ENCODE results near the gene FBXL15. TPM values are rescaled to one million over a fixed set of nuclear protein-coding genes. Genes with fewer than 3 reads are reported as not detected.
A peak's percentile ranks its signal among the peaks of the same experiment; 100 is the strongest.

FBXL15 gene
- total and polyA plus RNA-seq, 2 of the 13 experiments (the other 11 are each of a cell fraction or from before 2014, with no cell fraction given): 4.3 to 8.3 TPM

DNA sequence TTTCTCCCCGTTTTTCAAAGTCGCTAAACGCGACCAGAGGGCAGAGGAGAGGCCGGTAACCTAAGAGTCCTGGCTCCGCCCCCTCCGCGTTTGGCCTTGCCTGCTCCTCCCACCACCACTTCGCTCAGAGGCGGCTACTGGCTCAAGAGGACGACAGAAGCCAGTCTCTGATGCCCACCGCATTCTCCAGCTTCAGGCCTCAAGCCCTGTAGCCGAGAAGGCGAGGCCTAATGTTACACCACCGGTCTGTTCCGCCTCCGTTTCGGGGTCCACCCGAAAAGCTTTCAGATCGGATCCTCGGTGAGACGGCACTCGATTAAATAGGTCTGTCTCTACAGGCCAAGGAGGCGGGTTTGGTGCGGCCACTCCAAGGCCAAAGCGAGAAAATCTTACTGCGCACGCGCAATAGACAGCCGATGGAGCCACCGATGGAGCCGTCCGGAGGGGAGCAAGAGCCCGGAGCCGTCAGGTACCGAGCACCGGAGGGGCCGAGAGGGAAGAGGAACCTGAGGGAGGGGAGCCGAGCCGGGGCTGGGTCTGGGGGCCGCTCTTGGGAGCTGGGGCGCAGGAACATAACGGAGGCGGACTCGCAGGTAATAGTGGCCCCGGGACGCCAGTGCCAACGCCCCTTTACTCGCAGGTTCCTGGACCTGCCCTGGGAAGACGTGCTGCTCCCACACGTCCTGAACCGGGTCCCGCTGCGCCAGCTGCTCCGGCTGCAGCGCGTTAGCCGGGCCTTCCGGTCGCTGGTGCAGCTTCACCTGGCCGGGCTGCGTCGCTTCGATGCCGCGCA, at the start of gene FBXL15 (continued):
- TF ChIP-seq ZNF569 (CRISPR knock-in tag; IDR thresholded peaks at IDR 0.05; ENCODE audit: borderline replicate concordance): no peak
- no peak for TF ChIP-seq SOX13 (IDR thresholded peaks at IDR 0.05)
- TF ChIP-seq SOX13 (CRISPR knock-in tag; conservative IDR thresholded peaks at IDR 0.05 in 1 of 2, IDR thresholded peaks at IDR 0.05 in 1 of 2): peak in 1 of 2 experiments; percentile 29; a peak in 1 of 4 replicates
- TF ChIP-seq ZNF772 (CRISPR knock-in tag; IDR thresholded peaks at IDR 0.05): 0 out of 2 replicates have a peak, but pooled peaks have one; percentile 61
- peak; percentile 4; the same call in 1 of the 2 replicates for TF ChIP-seq HOXA9 (CRISPR knock-in tag; IDR thresholded peaks at IDR 0.05; ENCODE audit: borderline replicate concordance)
- TF ChIP-seq, protein P1, sequence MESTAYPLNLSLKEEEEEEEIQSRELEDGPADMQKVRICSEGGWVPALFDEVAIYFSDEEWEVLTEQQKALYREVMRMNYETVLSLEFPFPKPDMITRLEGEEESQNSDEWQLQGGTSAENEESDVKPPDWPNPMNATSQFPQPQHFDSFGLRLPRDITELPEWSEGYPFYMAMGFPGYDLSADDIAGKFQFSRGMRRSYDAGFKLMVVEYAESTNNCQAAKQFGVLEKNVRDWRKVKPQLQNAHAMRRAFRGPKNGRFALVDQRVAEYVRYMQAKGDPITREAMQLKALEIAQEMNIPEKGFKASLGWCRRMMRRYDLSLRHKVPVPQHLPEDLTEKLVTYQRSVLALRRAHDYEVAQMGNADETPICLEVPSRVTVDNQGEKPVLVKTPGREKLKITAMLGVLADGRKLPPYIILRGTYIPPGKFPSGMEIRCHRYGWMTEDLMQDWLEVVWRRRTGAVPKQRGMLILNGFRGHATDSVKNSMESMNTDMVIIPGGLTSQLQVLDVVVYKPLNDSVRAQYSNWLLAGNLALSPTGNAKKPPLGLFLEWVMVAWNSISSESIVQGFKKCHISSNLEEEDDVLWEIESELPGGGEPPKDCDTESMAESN (CRISPR knock-in tag; conservative IDR thresholded peaks at IDR 0.05): peak; percentile 70
- TF ChIP-seq HNRNPUL1 (IDR thresholded peaks at IDR 0.05; ENCODE audit: low read depth, low read length): no peak
- peak; percentile 95 for TF ChIP-seq RFXAP (CRISPR knock-in tag; IDR thresholded peaks at IDR 0.05; ENCODE audit: borderline replicate concordance)
- TF ChIP-seq ZIK1 (CRISPR knock-in tag; IDR thresholded peaks at IDR 0.05; ENCODE audit: borderline replicate concordance, low read depth): no peak
- TF ChIP-seq ZNF747 (CRISPR knock-in tag; IDR thresholded peaks at IDR 0.05; ENCODE audit: borderline replicate concordance): no peak
- no peak for TF ChIP-seq ZNF775 (CRISPR knock-in tag; IDR thresholded peaks at IDR 0.05; ENCODE audit: borderline replicate concordance)
- peak; percentile 65 for TF ChIP-seq ZSCAN25 (CRISPR knock-in tag; IDR thresholded peaks at IDR 0.05)
- TF ChIP-seq ZNF143 (CRISPR knock-in tag; IDR thresholded peaks at IDR 0.05): peak; percentile 74
- TF ChIP-seq, protein P2, sequence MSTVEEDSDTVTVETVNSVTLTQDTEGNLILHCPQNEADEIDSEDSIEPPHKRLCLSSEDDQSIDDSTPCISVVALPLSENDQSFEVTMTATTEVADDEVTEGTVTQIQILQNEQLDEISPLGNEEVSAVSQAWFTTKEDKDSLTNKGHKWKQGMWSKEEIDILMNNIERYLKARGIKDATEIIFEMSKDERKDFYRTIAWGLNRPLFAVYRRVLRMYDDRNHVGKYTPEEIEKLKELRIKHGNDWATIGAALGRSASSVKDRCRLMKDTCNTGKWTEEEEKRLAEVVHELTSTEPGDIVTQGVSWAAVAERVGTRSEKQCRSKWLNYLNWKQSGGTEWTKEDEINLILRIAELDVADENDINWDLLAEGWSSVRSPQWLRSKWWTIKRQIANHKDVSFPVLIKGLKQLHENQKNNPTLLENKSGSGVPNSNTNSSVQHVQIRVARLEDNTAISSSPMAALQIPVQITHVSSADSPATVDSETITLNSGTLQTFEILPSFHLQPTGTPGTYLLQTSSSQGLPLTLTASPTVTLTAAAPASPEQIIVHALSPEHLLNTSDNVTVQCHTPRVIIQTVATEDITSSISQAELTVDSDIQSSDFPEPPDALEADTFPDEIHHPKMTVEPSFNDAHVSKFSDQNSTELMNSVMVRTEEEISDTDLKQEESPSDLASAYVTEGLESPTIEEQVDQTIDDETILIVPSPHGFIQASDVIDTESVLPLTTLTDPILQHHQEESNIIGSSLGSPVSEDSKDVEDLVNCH (CRISPR knock-in tag; IDR thresholded peaks at IDR 0.05): no peak
- peak; percentile 33; the same call in 1 of the 2 replicates for TF ChIP-seq RCOR2 (CRISPR knock-in tag; IDR thresholded peaks at IDR 0.05)
- no peak for TF ChIP-seq NFIC (IDR thresholded peaks at IDR 0.05; ENCODE audit: low read length)
- TF ChIP-seq ZNF274 (CRISPR knock-in tag; IDR thresholded peaks at IDR 0.05): 0 out of 2 replicates have a peak, but pooled peaks have one; percentile 14
- TF ChIP-seq, protein P3, sequence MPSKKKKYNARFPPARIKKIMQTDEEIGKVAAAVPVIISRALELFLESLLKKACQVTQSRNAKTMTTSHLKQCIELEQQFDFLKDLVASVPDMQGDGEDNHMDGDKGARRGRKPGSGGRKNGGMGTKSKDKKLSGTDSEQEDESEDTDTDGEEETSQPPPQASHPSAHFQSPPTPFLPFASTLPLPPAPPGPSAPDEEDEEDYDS (CRISPR knock-in tag; IDR thresholded peaks at IDR 0.05): peak; percentile 55; the same call in 1 of the 2 replicates
- peak; percentile 79 for TF ChIP-seq KMT2B (CRISPR knock-in tag; IDR thresholded peaks at IDR 0.05)
- TF ChIP-seq ZKSCAN8 (CRISPR knock-in tag; IDR thresholded peaks at IDR 0.05; ENCODE audit: borderline replicate concordance): 0 out of 2 replicates have a peak, but pooled peaks have one; percentile 17
- no peak for TF ChIP-seq ZKSCAN5 (CRISPR knock-in tag; IDR thresholded peaks at IDR 0.05)
- peak; percentile 95; the same call in 1 of the 2 replicates for TF ChIP-seq KDM3A (CRISPR knock-in tag; IDR thresholded peaks at IDR 0.05; ENCODE audit: low read depth)
- TF ChIP-seq TEAD3 (CRISPR knock-in tag; optimal IDR thresholded peaks at IDR 0.05; ENCODE audit: borderline replicate concordance): peak; percentile 31
- no peak for TF ChIP-seq RFX1 (IDR thresholded peaks at IDR 0.05)
- TF ChIP-seq RORA (CRISPR knock-in tag; IDR thresholded peaks at IDR 0.05): no peak
- TF ChIP-seq NCOA1 (CRISPR knock-in tag; IDR thresholded peaks at IDR 0.05): peak; percentile 63; the same call in 1 of the 2 replicates
- peak; percentile 90; the same call in 1 of the 2 replicates for TF ChIP-seq ZNF34 (CRISPR knock-in tag; IDR thresholded peaks at IDR 0.05; ENCODE audit: borderline replicate concordance)

Data from HepG2 (cell line).